Fibroblast of villous mesenchyme (primary cell): ENCODE measurements around the gene CDO1. TPM values are rescaled to one million over a fixed set of nuclear protein-coding genes. Genes with fewer than 3 reads are reported as not detected.
A peak's percentile ranks its signal among the peaks of the same experiment; 100 is the strongest.

ENCODE experiments used
- DNase-seq: peaks from one replicate; pipeline ENCODE4 v3.0.0-alpha.2; 2010; ENCODE audit warnings: low read depth
- H3K4me3 ChIP-seq: 2 replicates; pipeline ENCODE4 v1.5.1; 2011; ENCODE audit warnings: low read depth, mild to moderate bottlenecking, low read length
- CTCF ChIP-seq: IDR thresholded peaks from 2 replicates; pipeline ENCODE4 v1.5.1; 2012; ENCODE audit warnings: low read depth, mild to moderate bottlenecking, low read length; ENCODE audit not compliant: insufficient read depth
- total RNA-seq: library from RNA; depleted of rRNA; stranded (reverse); fragments of >200 nt; gene quantifications from 2 replicates; pipeline ENCODE4 v1.2.3, GENCODE V29; 2012

Gene CDO1
- total RNA-seq, 1 donor = 2.6 TPM

GRCh38 chr5:115854139-115854538, 37.7 kb upstream of the CDO1 start:
- no peak for TF ChIP-seq CTCF
- H3K4me3 ChIP-seq = no peak overlapping the region
- DNase-seq = no peak

GRCh38 chr5:115850744-115851416, 34.4 kb upstream of the CDO1 start:
- no peak overlapping the region for H3K4me3 ChIP-seq
- no peak for TF ChIP-seq CTCF
- DNase-seq = peak; percentile 55

- TF ChIP-seq CTCF = no peak
- no peak overlapping the region for H3K4me3 ChIP-seq
- DNase-seq = no peak
Measured at GRCh38 chr5:115849258-115849798, 32.9 kb upstream of the CDO1 start.

- H3K4me3 ChIP-seq = no peak overlapping the region
- DNase-seq = no peak
- TF ChIP-seq CTCF = no peak
Measured at GRCh38 chr5:115847290-115847689, 30.8 kb upstream of the CDO1 start.

GRCh38 chr5:115844321-115844817, 27.9 kb upstream of the CDO1 start:
- DNase-seq = no peak
- TF ChIP-seq CTCF = no peak
- no peak overlapping the region for H3K4me3 ChIP-seq

GRCh38 chr5:115843444-115844130, 27.1 kb upstream of the CDO1 start:
- no peak for TF ChIP-seq CTCF
- H3K4me3 ChIP-seq = peak overlapping the region; percentile 94
- no peak for DNase-seq
